HG03103 (cell line): Measurements from ENCODE around the gene LPP.

Experiments
- ATAC-seq: cut with Tn5 transposase; IDR thresholded peaks from one replicate; pipeline ENCODE4 v1.9.1; 2021; ENCODE audit warnings: low read depth; ENCODE audit not compliant: unreplicated experiment

The LPP gene

DNA sequence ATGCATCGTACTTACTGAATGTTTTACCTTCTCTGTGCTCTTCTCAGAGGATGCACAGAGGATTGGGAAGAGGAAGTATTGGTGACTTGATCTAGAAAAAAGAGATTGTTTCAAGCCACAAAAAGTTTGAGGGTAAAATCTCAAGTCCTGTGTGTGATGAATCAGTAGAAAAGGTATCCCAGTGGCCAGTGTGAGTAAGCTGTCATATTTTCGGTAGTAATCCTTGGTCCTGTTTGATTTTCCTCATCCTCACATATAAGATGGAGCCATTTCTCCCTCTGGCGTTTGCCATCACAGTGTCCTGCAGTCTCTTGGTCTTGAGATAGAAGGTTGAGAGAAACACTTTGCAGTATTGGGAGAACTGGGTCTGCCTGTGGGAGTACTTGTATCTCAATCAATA lies 166.8 kb downstream of the LPP start:
- ATAC-seq: no peak

DNA sequence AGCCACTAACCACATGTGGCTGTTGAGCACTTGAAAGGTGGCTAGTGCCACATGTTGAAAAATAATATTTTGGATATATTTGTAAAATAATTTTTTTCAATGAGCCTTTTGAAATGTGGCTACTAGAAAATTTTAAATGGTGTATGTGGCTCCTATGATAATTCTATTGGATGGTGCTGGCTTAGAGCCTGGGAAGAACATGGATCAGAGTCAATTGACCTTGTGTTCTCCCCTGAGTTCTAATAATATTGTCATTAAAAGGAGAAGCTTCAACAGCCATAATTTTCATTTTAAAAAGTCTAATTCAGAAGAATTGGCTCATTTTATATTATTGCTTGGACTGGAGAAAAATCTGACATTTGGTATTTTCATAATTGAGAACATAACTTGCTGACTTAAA lies 167.3 kb downstream of the LPP start:
- no peak for ATAC-seq

DNA sequence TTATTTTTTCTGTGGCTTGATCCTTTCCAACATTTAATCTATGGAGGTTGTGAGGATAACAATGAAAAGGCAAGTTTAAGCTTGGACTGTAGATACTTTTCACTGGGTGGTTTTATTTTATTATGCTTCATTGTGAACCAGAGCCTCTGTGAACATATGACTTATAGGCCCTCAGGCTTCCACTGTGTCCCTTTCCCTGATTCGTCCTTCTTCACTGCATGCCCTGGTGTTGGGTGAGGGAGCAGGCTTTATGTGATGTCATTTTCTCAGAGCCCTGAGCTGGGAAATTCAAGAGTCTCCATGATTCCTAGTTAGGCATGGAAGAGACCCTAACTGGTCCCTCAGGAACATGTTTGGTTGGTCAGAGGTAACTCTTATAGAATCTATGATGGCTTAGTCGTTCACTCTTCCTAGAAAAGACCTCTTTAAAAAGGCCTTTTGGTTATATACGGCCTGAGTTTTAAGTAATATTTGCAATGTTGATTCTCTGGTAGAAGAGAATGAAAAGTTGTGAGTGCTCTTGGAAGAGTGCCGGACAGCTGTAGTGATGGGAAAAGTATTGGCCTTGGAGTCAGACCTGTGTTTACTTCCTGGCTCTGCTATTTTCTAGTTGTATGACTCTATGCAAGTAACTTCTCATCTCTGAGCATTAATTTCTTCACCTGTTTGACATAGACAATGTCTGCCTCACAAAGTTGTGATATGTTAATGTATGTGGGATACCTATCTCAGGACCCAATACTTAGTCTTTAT lies 168.4 kb downstream of the LPP start:
- no peak for ATAC-seq

DNA sequence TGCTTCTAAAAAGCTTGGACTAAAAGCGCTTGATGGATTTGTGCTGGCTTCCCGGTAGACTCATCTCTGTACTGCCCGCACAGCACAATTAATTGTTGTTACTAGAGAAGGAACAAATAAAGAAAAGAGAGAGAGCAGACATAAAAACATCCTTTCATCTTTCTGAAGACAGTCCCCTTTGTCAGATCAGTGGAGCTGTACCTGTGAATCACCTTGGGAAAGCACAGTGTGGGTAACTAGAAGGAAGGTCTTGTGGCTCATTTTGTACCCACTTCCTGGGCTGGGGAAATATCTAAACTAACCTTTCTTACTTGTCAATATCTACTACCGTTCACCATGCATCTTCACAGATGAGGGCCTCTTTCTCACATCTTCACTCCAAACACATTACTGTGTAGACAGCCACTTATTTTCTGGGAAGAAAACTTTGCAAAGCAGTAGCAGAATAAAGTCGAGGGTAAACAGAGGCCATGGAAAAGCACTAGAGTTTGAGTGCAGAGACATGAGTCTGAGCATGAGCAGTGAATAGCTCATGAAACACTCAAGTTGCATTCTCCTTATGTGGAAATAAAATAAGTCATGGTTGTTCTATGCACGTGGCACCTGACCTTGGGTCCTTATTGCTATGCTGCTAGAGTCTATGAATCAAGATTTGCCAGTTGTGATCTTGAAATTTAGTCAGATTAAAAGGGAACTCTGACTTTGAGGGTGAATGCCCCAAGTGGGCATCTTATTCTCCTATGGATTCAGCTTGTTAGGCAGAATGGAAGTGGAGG lies 169.3 kb downstream of the LPP start:
- no peak for ATAC-seq

DNA sequence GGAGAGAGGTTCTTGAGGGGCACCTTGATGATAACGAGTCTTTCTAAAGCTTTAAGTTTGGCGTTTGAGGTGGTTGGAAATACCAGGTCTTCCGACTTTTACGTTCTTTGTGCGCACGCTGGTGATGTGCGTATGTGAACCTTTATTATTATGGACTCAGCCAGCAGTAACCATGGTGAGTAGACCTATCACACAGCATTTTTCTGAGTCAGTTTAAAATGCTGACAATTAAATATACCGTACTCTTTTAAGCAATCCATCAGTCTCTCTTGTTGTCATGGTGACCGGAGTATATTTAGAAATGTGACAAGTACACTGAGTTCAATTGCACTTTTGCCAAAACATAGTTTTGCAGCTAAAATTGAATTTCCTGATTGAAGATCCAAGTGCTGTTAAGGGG lies 172.2 kb downstream of the LPP start:
- ATAC-seq: no peak

DNA sequence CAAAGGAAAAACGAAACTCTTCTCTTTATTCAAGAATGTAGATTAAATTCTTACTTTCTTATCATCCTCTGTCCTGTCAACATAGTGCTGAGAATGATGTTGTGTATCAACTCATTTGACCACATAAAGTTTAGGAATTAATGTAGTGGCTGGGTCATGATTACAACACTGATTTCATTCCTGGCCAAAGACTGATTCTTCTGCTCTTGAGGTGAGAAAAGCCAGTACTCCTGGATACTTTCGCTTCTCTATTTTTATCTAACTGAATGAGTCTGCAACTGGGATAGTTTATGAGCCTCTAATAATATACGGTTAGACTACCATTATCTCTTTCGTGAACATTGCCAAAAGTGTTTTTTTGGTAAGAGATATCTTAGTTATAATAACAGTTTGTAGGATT lies 173.0 kb downstream of the LPP start:
- no peak for ATAC-seq

DNA sequence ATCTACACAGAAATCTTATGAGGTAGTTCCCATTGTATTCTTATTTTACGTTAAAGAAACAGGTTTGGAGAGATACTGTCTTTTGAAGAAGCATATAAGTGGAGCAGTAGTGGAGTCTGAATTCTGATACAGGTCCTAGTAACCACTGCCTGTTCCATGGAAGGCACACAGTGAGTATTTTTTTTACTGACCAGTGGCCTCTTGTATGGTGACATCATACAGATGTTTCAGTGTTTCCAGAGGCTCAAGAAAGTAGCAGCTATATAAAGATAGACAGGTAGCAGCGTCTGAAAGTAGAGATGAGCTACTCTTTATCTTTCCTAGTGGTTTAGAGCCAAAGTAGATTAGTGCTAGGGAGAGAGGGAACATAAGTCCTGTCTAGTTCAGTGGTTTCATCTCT lies 173.5 kb downstream of the LPP start:
- no peak for ATAC-seq

DNA sequence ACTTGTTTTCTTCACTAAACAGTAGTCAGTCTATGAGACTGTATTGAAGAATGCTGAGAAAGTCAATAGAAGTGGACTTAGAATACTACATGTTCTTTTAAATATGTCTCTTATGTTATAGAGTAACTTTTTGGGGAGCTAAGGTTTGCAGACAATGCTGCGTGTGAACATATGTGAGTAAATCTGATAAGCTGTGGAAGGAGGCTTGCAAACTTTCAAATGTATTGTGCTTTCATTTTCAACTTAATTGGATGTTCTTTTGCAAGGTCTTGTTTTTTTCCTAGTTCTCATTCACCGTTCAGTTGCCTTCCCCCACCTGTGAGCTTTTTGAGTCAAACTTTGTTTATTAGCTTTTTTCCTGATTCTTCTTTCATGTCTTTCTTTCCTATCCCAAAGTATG lies 176.2 kb downstream of the LPP start:
- no peak for ATAC-seq

DNA sequence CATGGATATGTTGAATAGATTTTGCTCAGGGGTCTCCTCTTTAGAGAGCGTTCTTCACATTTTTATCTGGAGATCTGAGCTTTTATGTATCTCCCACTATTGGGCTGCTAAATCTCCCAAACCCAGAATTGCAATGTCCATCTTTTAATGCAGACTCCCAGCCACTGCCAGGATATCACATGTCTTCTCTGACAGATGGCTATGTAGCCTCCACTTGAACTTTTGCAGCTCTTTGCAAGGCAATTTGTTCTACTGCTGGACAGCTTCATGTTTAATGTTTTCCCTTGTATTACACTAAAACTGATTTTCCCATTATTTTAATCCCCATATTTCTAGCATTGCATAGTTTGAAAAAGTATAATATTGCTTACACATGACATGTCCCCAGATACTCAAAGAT lies 177.2 kb downstream of the LPP start:
- ATAC-seq: no peak

DNA sequence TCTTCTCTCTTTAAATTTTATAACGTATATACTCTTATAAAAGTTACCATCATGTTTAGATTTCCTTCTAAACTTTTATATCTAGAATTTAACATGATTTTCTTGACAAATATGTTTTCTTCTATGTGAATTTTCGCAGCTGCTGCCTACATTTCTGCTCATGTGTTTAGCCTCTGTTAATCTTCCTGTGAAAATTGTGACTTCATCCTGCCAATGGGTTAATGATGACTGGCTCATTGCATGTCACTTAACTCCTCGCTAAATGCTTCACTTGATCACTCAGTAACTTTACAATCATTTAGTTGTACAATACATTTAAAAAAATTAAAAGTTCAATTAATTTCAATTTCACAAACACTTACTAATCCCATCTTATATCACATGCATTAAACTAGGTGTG lies 178.1 kb downstream of the LPP start:
- no peak for ATAC-seq

DNA sequence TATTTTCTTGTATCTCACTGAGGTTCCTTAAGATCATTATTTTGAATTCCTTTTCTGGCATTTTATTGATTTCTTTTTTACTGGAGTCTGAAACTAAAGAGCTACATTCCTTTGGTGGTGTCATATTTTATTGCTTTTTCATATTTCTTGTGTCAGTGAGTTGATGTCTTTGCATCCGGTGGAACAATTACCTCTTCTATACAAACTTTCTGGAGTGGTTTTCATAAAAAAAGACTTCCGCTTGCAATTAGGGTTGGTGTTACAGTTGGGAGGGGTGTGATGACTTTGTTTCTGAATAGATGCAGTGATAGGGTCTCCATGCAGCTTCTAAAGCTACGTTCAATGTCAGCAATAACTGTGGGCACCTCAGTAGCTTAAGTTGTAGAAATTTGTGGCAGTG lies 181.7 kb downstream of the LPP start:
- ATAC-seq: no peak

DNA sequence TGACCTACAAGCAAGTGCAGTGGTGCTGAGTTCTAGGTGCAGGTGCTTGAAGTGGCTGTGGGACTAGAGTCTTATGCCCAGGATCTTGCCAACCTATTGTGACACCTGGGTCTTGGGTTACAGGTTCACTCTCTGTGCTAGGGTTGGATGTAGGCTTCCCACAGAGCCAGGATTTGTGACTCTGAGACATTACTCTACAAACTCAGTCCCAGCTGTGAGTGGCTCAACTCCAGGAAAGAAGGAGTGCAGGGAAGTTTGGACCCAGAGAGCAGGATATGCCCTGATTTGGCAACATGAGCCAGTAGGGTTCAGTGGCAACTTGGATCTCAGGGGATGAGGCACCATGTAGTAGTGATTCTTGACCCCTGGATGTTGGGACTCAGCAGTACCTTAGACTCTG lies 182.2 kb downstream of the LPP start:
- ATAC-seq: no peak

DNA sequence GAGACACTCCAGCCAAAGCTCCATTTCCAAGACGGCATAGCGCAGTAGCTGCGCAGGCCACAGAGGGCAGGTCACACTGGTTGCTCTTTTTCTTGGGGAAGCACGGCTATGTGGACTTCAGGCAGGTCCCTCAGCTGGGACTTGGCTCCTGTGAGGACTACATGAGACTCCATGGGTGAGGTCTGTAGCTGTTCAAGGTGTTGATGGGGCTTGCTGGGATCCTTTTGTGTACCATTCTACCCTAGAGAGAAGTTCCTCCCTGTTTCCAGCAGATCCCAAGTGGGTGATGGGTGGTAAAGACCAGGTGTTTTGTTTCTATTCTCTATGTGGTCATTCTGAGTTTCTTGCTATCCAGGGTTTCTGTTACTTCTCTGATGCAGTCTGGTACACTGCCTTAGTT lies 183.3 kb downstream of the LPP start:
- ATAC-seq: no peak

DNA sequence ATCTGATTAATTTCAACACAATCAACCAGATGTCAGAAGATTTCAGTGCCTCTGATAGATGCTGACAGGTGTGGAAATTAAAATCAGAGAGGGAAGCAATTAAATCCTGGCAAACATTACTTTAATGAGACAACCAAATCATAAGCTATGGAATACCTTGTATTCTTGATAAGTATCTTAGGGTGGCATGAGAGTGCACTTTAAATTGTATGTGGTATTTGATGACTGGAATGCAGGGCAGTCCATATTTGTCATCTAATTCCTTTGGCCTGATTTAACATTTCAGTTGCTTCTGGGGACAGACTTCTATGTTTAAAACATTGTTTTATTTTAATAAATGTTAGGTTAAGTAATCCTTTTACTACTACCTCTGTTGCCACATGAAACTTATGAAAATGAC lies 184.1 kb downstream of the LPP start:
- ATAC-seq: no peak

DNA sequence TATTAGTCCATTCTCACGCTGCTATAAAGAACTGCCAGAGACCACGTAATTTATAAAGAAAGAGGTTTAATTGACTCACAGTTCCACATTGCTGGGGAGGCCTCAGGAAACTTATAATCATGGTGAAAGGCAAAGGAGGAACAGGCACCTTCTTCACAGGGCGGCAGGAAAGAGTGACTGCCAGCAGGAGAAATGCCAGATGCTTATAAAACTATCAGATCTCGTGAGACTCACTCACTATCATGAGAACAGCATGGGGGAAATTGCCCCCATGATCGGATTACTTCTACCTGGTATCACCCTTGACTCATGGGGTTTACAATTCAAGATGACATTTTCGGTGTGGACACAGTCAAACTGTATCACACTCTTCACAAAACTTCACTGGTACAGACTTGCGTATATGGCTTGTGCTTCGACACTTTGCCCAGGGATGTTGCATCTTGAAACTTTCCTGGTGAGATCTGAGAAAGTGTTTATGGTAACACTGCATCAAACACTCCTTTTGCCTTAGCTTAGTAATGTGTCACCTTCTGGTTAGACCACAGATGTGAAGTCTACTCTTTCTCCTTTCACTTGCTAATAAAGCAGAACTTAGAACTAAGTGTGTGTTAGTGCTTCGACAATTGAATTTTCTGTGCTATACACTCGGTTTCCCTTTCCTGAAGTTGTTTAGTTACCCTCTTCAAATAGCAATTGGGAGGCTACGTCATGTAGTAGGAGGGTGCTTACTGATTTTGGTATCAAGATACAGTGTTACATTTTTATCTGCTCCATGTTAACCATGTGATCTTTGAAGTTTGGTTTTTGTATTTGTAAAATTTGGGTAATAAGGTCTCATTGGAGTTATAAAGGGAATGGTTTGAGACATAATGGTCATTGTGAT lies 185.7 kb downstream of the LPP start:
- peak; percentile 76 for ATAC-seq

DNA sequence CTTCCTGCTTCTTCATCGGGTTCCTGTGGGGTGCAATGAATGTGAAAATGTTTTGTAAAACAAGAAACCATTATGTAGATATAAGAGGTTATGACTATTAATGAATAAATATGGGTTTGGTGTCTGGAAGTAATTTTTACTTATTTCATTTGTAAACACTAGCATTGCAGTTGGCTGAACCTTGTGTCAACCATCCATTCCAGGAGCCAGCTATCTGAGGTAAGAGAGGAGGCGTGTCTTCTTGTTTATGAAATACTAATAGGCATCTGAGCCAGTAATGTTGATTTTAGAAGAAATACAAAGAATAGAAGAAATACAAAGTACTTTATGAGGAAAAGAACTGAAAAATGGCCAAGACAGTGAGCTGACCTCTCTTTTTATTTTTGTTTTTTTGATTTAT lies 187.5 kb downstream of the LPP start:
- no peak for ATAC-seq

DNA sequence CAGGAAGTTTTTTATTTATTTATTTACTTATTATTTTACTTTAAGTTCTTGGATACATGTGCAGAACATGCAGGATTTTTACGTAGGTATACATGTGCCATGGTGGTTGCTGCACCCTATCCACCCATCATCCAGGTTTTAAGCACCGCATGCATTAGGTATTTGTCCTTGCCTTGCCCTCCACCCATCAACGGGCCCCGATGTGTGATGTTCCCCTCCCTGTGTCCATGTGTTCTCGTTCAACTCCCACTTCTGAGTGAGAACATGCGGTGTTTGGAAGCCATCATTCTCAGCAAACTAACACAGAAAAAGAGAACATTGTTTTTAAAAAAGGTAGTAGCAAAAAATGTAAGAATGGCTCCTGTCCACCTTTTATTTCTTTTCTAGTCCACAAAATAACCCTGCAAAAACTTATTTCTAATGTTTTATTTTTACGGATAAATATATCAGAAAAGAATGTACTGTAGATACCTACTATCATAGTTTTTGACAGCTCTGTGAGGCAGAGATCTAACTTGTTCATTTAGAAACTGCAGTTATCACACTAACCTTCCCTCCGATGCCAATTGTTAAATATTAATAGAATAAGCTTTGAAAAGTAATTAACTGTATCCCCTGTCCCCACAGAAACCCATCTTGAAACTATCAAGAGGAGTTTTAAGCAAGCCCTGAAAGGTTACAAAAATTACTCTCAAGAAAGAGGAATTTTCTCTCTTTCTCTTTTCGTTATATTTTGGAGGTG lies 189.2 kb downstream of the LPP start:
- no peak for ATAC-seq

DNA sequence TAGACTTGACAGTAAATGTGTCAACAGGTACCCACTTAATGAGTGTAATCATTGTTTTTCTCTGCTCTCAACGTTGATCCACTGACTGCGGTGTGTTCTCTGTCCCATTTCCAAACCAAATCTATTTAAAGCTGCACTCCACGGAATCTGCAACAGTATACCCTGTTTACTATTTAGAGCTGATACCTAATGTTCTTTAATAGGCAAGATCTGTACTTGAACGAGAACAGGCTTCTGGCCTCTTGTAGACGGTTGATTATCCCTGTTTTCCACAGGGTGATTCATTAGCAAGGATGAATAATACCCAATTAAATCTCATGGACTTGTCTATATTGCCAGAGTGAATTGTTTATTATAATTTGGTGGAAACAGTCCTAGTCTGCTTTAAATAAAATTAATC lies 189.9 kb downstream of the LPP start:
- no peak for ATAC-seq

DNA sequence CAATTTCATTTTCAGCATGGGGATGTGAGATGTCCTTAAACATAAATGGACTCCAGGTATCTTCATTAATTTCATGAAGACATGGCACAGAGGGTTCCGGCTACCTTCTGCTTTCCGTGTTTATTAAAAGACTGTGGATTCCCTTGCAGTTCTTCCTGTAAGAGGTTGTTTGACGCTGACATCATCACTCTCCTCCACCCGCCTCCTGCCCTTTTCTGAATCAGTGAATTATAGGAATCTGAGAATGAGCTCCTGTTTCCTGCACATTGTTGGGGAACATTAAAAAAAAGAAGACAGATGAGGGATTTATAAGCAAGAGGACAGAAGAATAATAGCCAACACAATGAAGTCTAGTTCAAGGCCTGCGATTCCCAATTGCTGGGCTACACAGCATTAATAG lies 191.3 kb downstream of the LPP start:
- no peak for ATAC-seq

DNA sequence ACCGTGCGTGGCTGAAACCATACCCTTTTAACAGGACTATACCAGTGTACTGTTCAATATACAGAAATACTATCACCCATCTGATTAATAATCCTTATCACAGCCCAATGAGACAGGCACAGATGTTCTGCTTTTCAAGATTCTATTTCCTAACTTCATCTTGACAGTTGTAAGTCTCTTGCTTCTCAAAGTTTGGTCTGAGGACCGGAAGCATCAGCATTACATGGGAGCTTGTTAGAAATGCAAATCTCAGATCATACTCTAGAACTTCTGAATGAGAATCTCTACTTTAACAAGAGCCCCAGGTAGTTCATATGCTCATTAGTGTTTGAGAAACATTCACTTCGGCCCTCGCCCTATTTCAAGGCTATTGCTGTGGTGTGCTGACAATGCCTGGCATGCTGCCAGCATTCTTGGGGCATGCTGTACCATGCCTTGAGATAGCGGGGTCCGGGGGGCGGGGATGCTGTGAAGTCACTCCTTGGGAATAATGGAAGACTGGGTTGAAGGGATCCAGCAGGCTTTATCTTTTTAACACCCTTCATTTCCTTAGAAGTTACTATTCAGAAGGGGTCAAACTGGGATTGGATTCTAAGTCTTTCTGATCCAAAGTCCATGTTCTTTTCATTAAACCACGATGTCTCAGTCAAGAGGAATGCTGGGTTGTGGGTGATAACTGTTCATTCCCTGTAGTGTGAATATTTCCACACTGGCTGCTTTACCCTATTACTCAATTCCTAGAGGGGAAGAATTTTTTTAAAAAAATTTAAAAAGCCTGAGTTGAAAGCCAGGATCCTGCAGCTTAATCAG lies 194.7 kb downstream of the LPP start:
- no peak for ATAC-seq
